LNCaP clone FGC (cell line): ENCODE measurements around the gene PACRG.

Source experiments
- DNase-seq: peaks from one replicate; pipeline ENCODE4 v3.0.0-alpha.2; 2011; ENCODE audit warnings: low read depth
- H3K4me3 ChIP-seq: 2 replicates; pipeline ENCODE4 v1.5.1; 2011; ENCODE audit warnings: mild to moderate bottlenecking, low read depth, low read length, control low read depth
- CTCF ChIP-seq: IDR thresholded peaks from 2 replicates; pipeline ENCODE4 v1.5.1; 2012; ENCODE audit warnings: mild to moderate bottlenecking; ENCODE audit not compliant: control insufficient read depth, insufficient read depth; ENCODE audit errors: extremely low read depth

The PACRG gene

GRCh38 chr6:163243692-163244589 lies 516.2 kb downstream of the PACRG start:
- no peak overlapping the region for H3K4me3 ChIP-seq
- DNase-seq: no peak
- TF ChIP-seq CTCF: no peak

GRCh38 chr6:163248051-163248450 lies 520.3 kb downstream of the PACRG start:
- no peak for DNase-seq
- no peak for TF ChIP-seq CTCF
- H3K4me3 ChIP-seq: no peak overlapping the region

GRCh38 chr6:163249651-163250101 lies 521.9 kb downstream of the PACRG start:
- no peak for DNase-seq
- no peak overlapping the region for H3K4me3 ChIP-seq
- no peak for TF ChIP-seq CTCF

GRCh38 chr6:163250116-163250515 lies 522.3 kb downstream of the PACRG start:
- DNase-seq: no peak
- no peak for TF ChIP-seq CTCF
- no peak overlapping the region for H3K4me3 ChIP-seq

- H3K4me3 ChIP-seq: no peak overlapping the region
- TF ChIP-seq CTCF: no peak
- no peak for DNase-seq
Measured at GRCh38 chr6:163252061-163252591, 524.4 kb downstream of the PACRG start.

- TF ChIP-seq CTCF: no peak
- H3K4me3 ChIP-seq: no peak overlapping the region
- DNase-seq: no peak
Measured at GRCh38 chr6:163253556-163254213, 525.9 kb downstream of the PACRG start.
